HUDEP-2 (cell line): ENCODE results near the gene CGNL1.

Source experiments
- DNase-seq, 76 experiments: peaks; one replicate each; lab custom pipeline; 2025; ENCODE audit not compliant: unreplicated experiment in 76 of 76; lab: John Stamatoyannopoulos, UW

The CGNL1 gene

GRCh38 chr15:57486833-57487232 lies 110.5 kb downstream of the CGNL1 start:
- DNase-seq = no peak

- no peak for DNase-seq
These were observed 112.8 kb downstream of the CGNL1 start for GRCh38 chr15:57489122-57489521.

GRCh38 chr15:57493351-57493750 lies 117.0 kb downstream of the CGNL1 start:
- no peak for DNase-seq

GRCh38 chr15:57494581-57494980 lies 118.3 kb downstream of the CGNL1 start:
- DNase-seq = no peak

- no peak for DNase-seq
These were observed 118.7 kb downstream of the CGNL1 start for GRCh38 chr15:57495041-57495440.

- no peak for DNase-seq
These were observed 119.4 kb downstream of the CGNL1 start for GRCh38 chr15:57495554-57496165.

GRCh38 chr15:57496594-57496945 lies 120.3 kb downstream of the CGNL1 start:
- no peak for DNase-seq

- no peak for DNase-seq
These were observed 120.9 kb downstream of the CGNL1 start for GRCh38 chr15:57496946-57497869.

GRCh38 chr15:57500256-57500655 lies 124.0 kb downstream of the CGNL1 start:
- DNase-seq = no peak

- DNase-seq = no peak
These were observed 124.8 kb downstream of the CGNL1 start for GRCh38 chr15:57500979-57501576.

GRCh38 chr15:57502116-57502515 lies 125.8 kb downstream of the CGNL1 start:
- DNase-seq = no peak

GRCh38 chr15:57503051-57503702 lies 126.9 kb downstream of the CGNL1 start:
- peak in 8 of 76 experiments; percentile 0 to 40 (median 4) for DNase-seq

- DNase-seq = no peak
These were observed 127.8 kb downstream of the CGNL1 start for GRCh38 chr15:57503911-57504598.

- no peak for DNase-seq
These were observed 128.3 kb downstream of the CGNL1 start for GRCh38 chr15:57504599-57504940.

GRCh38 chr15:57505056-57505715 lies 128.9 kb downstream of the CGNL1 start:
- no peak for DNase-seq

- DNase-seq = no peak
These were observed 129.7 kb downstream of the CGNL1 start for GRCh38 chr15:57505949-57506391.

- DNase-seq = no peak
These were observed 130.1 kb downstream of the CGNL1 start for GRCh38 chr15:57506422-57506821.

GRCh38 chr15:57507111-57507510 lies 130.8 kb downstream of the CGNL1 start:
- no peak for DNase-seq

- DNase-seq = no peak
These were observed 132.8 kb downstream of the CGNL1 start for GRCh38 chr15:57509126-57509525.

GRCh38 chr15:57509965-57510364 lies 133.7 kb downstream of the CGNL1 start:
- DNase-seq = no peak
